ENCODE results near the gene FGF12.

- TF ChIP-seq, protein P1, sequence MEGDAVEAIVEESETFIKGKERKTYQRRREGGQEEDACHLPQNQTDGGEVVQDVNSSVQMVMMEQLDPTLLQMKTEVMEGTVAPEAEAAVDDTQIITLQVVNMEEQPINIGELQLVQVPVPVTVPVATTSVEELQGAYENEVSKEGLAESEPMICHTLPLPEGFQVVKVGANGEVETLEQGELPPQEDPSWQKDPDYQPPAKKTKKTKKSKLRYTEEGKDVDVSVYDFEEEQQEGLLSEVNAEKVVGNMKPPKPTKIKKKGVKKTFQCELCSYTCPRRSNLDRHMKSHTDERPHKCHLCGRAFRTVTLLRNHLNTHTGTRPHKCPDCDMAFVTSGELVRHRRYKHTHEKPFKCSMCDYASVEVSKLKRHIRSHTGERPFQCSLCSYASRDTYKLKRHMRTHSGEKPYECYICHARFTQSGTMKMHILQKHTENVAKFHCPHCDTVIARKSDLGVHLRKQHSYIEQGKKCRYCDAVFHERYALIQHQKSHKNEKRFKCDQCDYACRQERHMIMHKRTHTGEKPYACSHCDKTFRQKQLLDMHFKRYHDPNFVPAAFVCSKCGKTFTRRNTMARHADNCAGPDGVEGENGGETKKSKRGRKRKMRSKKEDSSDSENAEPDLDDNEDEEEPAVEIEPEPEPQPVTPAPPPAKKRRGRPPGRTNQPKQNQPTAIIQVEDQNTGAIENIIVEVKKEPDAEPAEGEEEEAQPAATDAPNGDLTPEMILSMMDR (IDR thresholded peaks at IDR 0.05; ENCODE audit: insufficient read depth, low read length, poor library complexity, severe bottlenecking), result no peak
- no peak for TF ChIP-seq EZH2phosphoT487 (conservative IDR thresholded peaks at IDR 0.05; ENCODE audit: low read length)
These were observed 163.9 kb downstream of the FGF12 start for GRCh38 chr3:192563417-192563816.

All from SU-DHL-6 (cell line).